ENCODE measurements around the gene DNAH7. TPM values are rescaled to one million over a fixed set of nuclear protein-coding genes. Genes with fewer than 3 reads are reported as not detected.

Gene DNAH7
- total and polyA plus RNA-seq, 8 donors = 1.6 to 6.2 (median 4.8) TPM

Other genes starting within 250 kb of the DNAH7 start
- gene STK17B, start 102.7 kb upstream of the DNAH7 start, total RNA-seq = 10 to 100 TPM; 40.6 to 59.2 TPM
- 10 to 100 TPM; 12.1 to 16.8 (median 15.1) TPM for gene STK17B, start 102.7 kb upstream of the DNAH7 start, polyA plus RNA-seq (ENCODE audit: insufficient read length in 6 of 6)

All from left lung (tissue), 8 donors.